Heart right ventricle (tissue), 16 donors: ENCODE results near the gene TMEM132D. TPM values are rescaled to one million over a fixed set of nuclear protein-coding genes. Genes with fewer than 3 reads are reported as not detected.

Experiments used
- ATAC-seq, 8 donors: fragments of 200-7000 bp; cut with Tn5 transposase; one replicate each; pipeline ENCODE4 v1.9.1; 2020; ENCODE audit warnings: mild to moderate bottlenecking in 8 of 8, moderate library complexity in 8 of 8, moderate number of reproducible peaks in 1 of 8
- DNase-seq, 2 donors: peaks; one replicate each; pipeline ENCODE4 v3.0.0-alpha.2; 2020
- H3K27ac ChIP-seq, 10 donors: fragments of 200-600 bp; sonication (generic) in 2 of 10; one replicate each; pipeline versions ENCODE4 v1.5.0 to v1.8.0; 2020 to 2022; ENCODE audit warnings: mild to moderate bottlenecking in 3 of 10
- H3K27me3 ChIP-seq, 7 donors: fragments of 200-600 bp; one replicate each; pipeline ENCODE4 v1.8.0; 2021 to 2022; ENCODE audit warnings: mild to moderate bottlenecking in 2 of 7
- H3K36me3 ChIP-seq, 9 donors: fragments of 200-600 bp; sonication (generic) in 1 of 9; one replicate each; pipeline versions ENCODE4 v1.5.0 to v1.8.0; 2020 to 2022; ENCODE audit warnings: mild to moderate bottlenecking in 2 of 9
- H3K4me1 ChIP-seq, 9 donors: fragments of 200-600 bp; sonication (generic) in 1 of 9; one replicate each; pipeline versions ENCODE4 v1.5.0 to v1.8.0; 2020 to 2022; ENCODE audit warnings: mild to moderate bottlenecking in 4 of 9
- H3K4me3 ChIP-seq, 10 donors: fragments of 200-600 bp; sonication (generic) in 2 of 10; one replicate each; pipeline versions ENCODE4 v1.5.0 to v1.8.0; 2020 to 2022; ENCODE audit warnings: mild to moderate bottlenecking in 7 of 10, moderate library complexity in 2 of 10
- H3K9me3 ChIP-seq, 11 donors: fragments of 200-600 bp in 10 of 11; sonication (generic) in 2 of 11; one replicate each; pipeline versions ENCODE4 v1.5.0 to v1.8.0; 2013 to 2022; ENCODE audit warnings: mild to moderate bottlenecking in 2 of 11, control low read depth in 1 of 11, moderate library complexity in 1 of 11
- WGBS, 2 donors: extraction: QIAGEN DNeasy Blood & Tissue Kit; methylation state at CpG; one replicate each; pipeline ENCODE4 v1.1.7; 2013; ENCODE audit warnings: inconsistent platforms in 1 of 2; 5-methylcytosine and 5-hydroxymethylcytosine counted together
- intact Hi-C, 10 donors: fragments of 100-400 bp; cut with DNase I; formaldehyde crosslinking; loops; one replicate each; pipeline versions ENCODE4 v1.11.1 to v1.14.2; 2022
- polyA plus RNA-seq, 2 donors: library from polyadenylated mRNA; stranded (reverse); fragments of 200-250 nt; gene quantifications; one replicate each; pipeline ENCODE4 v1.2.3, GENCODE V29; 2013
- total RNA-seq, 10 donors: library from RNA; stranded (reverse); fragmentation: NEBNext Ultra II Directional in 3 of 10; extraction: Animal tissue kit (Norgen Biotek cat#: 25700) in 3 of 10; gene quantifications; one replicate each; pipeline versions ENCODE4 v1.2.1 to v1.2.4, GENCODE V29; 2021 to 2023
- TF ChIP-seq, protein P1 (sequence below), 9 donors: fragments of 200-600 bp; sonication (generic) in 2 of 9; IDR thresholded peaks; one replicate each; pipeline versions ENCODE4 v1.5.0 to v1.8.0; 2021 to 2022; ENCODE audit warnings: antibody characterized with exemption in 9 of 9, mild to moderate bottlenecking in 5 of 9, moderate library complexity in 1 of 9
- donor health status: Arrhythmogenic right ventricular cardiomyopathy.
- donor health status: ischemic (EF 13 %, LVEDD 7.1; RV severe dilation, severe dysfunction).
- donor health status: healthy with polysubstance abuse.
- donor health status: DM: no; HTN: yes; CAD: no.
- donor health status: DM: no; HTN: no; CAD: no.
- donor health status: ischemic (EF 25% LVEDD 6.9; RV normal size, moderate dysfunction).
- donor health status: ischemic (EF 25% LVEDD 5.7; RV mildly dilated, moderate dysfunction).
- donor health status: healthy.
- donor health status: DM: yes; HTN: yes; CAD: no.
- donor health status: Ischemic cardiomyopathy.
- donor health status: ischemic (EF 35%, LVEDD 5.7; RV mildly dilated, moderate dysfunction).
- donor health status: nonischemic (EF 11% LVEDD 7.7; RV severe dilation, severe dysfunction).
- donor health status: DM: yes; HTN: yes; CAD: no.
- donor health status: PGD.
- donor health status: ischemic (EF 29% LVEDD 5.4; RV normal size, mild dysfunction).
- donor health status: nonischemic (EF 23%, LVEDD 6.1; RV moderate dilation, normal function).

The TMEM132D gene
- total and polyA plus RNA-seq, 12 donors: not detected

DNA sequence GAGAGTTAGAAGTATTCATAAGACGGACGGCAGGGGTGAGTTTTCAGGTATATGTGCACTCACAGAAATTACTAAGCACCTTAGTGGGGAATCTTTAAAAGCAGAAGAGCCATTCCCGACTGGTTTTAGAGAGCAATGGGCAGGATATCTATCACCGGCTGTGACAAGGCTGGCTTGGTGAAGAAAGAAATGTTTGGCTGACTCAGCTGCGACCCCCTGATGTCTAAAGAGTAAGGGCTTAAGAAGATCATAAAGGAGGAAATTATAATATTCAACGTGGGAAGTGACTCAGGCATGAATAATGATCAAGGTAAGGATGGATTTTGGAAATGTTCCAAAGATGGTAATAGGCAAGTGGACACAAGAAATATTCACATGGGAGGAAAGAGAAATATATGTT lies 407.6 kb downstream of the TMEM132D start:
- Histone ChIP-seq H3K27me3 (peaks cover 0 to 8% (median 0%) of the 10 kb centered on the region in 7 donors), H3K4me3 (no peak overlapping the region)
- 68 to 71% methylated on average over 6 of the region's 6 CpGs for WGBS, 2 donors

DNA sequence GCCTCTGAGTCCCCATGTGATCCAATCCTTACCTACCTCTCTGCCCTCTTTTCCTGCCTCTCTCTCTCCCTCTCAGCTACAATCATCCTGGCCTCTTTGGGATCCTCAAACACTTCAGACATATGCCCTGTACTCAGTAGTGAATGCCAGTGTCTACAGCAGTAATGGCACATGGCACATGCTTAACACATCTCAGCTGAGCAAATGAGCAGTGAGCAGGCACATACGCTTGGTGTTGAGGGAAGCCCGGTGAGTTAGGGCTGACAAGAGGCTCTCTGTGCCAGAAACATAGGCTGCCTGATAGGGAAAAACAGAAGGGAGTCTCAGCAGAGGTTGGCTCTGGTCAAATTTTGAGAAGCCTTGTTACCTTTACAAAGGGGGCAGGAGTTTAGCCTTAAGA lies 409.1 kb downstream of the TMEM132D start:
- no peaks in the 10 kb centered on the region for H3K36me3 ChIP-seq
- WGBS, 2 donors: 69 to 72% methylated on average over 2 of the region's 2 CpGs
- no peak overlapping the region for H3K4me3 ChIP-seq
- no peak overlapping the region for H3K27ac ChIP-seq
- intact Hi-C loops: no loop called here
- H3K9me3 ChIP-seq: peaks cover 0 to 8% (median 0%) of the 10 kb centered on the region in 11 donors
- DNase-seq (no peak), ATAC-seq (no peak)
- no peaks in the 10 kb centered on the region for H3K4me1 ChIP-seq
- TF ChIP-seq, protein P1, sequence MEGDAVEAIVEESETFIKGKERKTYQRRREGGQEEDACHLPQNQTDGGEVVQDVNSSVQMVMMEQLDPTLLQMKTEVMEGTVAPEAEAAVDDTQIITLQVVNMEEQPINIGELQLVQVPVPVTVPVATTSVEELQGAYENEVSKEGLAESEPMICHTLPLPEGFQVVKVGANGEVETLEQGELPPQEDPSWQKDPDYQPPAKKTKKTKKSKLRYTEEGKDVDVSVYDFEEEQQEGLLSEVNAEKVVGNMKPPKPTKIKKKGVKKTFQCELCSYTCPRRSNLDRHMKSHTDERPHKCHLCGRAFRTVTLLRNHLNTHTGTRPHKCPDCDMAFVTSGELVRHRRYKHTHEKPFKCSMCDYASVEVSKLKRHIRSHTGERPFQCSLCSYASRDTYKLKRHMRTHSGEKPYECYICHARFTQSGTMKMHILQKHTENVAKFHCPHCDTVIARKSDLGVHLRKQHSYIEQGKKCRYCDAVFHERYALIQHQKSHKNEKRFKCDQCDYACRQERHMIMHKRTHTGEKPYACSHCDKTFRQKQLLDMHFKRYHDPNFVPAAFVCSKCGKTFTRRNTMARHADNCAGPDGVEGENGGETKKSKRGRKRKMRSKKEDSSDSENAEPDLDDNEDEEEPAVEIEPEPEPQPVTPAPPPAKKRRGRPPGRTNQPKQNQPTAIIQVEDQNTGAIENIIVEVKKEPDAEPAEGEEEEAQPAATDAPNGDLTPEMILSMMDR (IDR thresholded peaks at IDR 0.05): no peak
- peaks cover 0 to 8% (median 0%) of the 10 kb centered on the region in 7 donors for H3K27me3 ChIP-seq

More for the DNA sequence above, 407.6 kb downstream of the TMEM132D start:
- Histone ChIP-seq H3K4me1 (no peaks in the 10 kb centered on the region), H3K9me3 (peaks cover 0 to 3% (median 0%) of the 10 kb centered on the region in 11 donors), H3K27ac (no peak overlapping the region), H3K36me3 (no peaks in the 10 kb centered on the region)
- ATAC-seq: no peak
- TF ChIP-seq, protein P1 (IDR thresholded peaks at IDR 0.05): no peak
- DNase-seq: no peak
- intact Hi-C loops: no loop called here

DNA sequence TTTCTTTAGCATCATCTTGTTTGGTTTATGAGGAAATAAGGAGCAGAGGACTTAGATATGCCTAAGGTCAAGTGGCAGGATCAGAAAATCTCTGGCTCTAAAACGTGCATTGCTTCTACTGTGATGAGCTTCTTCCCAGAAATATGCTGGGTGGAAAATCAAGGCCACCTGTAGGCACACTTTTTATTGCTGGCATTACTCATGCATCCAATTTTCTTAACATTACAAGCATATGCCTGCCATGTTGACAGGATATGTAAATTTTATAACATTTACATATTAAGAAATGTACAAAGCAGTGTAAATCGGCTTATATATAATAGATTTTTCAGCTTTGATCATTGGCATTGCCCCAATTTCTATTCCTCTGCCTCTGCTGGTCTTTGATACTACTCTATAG lies 409.6 kb downstream of the TMEM132D start:
- DNase-seq: no peak
- intact Hi-C loops: no loop called here
- 44% methylated on average over 2 of the region's 2 CpGs for WGBS, 2 donors
- Histone ChIP-seq H3K4me1 (no peaks in the 10 kb centered on the region), H3K36me3 (no peaks in the 10 kb centered on the region), H3K27ac (no peak overlapping the region), H3K9me3 (peaks cover 0 to 8% (median 0%) of the 10 kb centered on the region in 11 donors), H3K27me3 (peaks cover 0 to 8% (median 0%) of the 10 kb centered on the region in 7 donors), H3K4me3 (no peak overlapping the region)
- no peak for ATAC-seq
- TF ChIP-seq, protein P1 (IDR thresholded peaks at IDR 0.05): no peak

DNA sequence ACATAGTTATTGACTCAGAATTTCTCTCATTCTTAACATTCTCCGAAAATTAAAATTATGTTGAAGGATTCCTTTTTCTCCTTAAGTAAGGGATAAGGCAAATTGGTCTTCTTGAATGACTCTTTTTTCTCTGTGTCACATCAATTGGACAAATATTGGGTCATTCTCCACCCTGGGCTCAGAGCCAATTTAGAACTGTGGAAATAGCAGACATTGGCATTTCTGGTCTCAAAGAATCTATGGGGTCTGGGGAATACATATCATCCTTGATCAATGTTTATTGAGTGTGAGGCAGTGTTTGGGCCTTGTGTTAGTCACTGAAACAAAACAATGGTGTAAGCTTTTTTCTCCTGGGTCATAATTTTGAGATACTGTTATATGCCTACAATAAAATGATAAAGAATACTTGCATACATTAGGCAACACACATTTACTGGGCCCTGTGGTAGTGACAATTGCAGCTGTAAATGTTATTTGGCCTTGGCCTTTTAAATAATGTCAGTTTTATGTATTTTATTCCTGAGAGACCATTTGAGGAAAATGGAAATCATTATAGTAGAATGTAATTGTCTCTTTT lies 414.6 kb downstream of the TMEM132D start:
- ATAC-seq: no peak
- peaks cover 0 to 8% (median 0%) of the 10 kb centered on the region in 7 donors for H3K27me3 ChIP-seq
- no peaks in the 10 kb centered on the region for H3K4me1 ChIP-seq
- intact Hi-C loops: no loop called here
- no peak for DNase-seq
- peaks cover 0 to 13% (median 0%) of the 10 kb centered on the region in 11 donors for H3K9me3 ChIP-seq
- no peaks in the 10 kb centered on the region for H3K36me3 ChIP-seq
- no peak overlapping the region for H3K4me3 ChIP-seq
- TF ChIP-seq, protein P1 (IDR thresholded peaks at IDR 0.05): no peak
- H3K27ac ChIP-seq: no peak overlapping the region
- WGBS, 2 donors: 77 to 83% methylated on average over 1 of the region's 1 CpG
